GM21515 (cell line): ENCODE measurements around the gene GPR176.
A peak's percentile ranks its signal among the peaks of the same experiment; 100 is the strongest.

Source experiments
- ATAC-seq: cut with Tn5 transposase; IDR thresholded peaks from one replicate; pipeline ENCODE4 v1.9.1; 2021; ENCODE audit not compliant: unreplicated experiment

GPR176 gene

GRCh38 chr15:39786447-39787056 is 133.5 kb downstream of the GPR176 start:
- no peak for ATAC-seq

- ATAC-seq, result no peak
Observed at GRCh38 chr15:39785841-39786240, 134.2 kb downstream of the GPR176 start.

- ATAC-seq, result no peak
Observed at GRCh38 chr15:39785139-39785538, 134.9 kb downstream of the GPR176 start.

GRCh38 chr15:39784638-39785037 is 135.4 kb downstream of the GPR176 start:
- no peak for ATAC-seq

GRCh38 chr15:39784125-39784524 is 135.9 kb downstream of the GPR176 start:
- no peak for ATAC-seq

- ATAC-seq, result no peak
Observed at GRCh38 chr15:39783244-39783820, 136.7 kb downstream of the GPR176 start.

GRCh38 chr15:39782441-39783138 is 137.5 kb downstream of the GPR176 start, which contains the start of gene FSIP1:
Gene FSIP1, minus strand, starts transcription at chr15:39782841. Its CDS starts 6,317 bp downstream, at chr15:39776524.
- ATAC-seq, result peak; percentile 97

GRCh38 chr15:39781967-39782302 is 138.1 kb downstream of the GPR176 start:
- ATAC-seq, result no peak

GRCh38 chr15:39781147-39781966 is 138.7 kb downstream of the GPR176 start:
- no peak for ATAC-seq

GRCh38 chr15:39778021-39778420 is 142.0 kb downstream of the GPR176 start:
- ATAC-seq, result no peak

- no peak for ATAC-seq
Observed at GRCh38 chr15:39777496-39777895, 142.6 kb downstream of the GPR176 start.

- ATAC-seq, result no peak
Observed at GRCh38 chr15:39776068-39776467, 144.0 kb downstream of the GPR176 start.

- ATAC-seq, result no peak
Observed at GRCh38 chr15:39774688-39775267, 145.3 kb downstream of the GPR176 start.

- no peak for ATAC-seq
Observed at GRCh38 chr15:39770748-39771689, 149.0 kb downstream of the GPR176 start.

GRCh38 chr15:39767921-39768320 is 152.1 kb downstream of the GPR176 start:
- no peak for ATAC-seq

- ATAC-seq, result no peak
Observed at GRCh38 chr15:39761006-39761405, 159.1 kb downstream of the GPR176 start.

- no peak for ATAC-seq
Observed at GRCh38 chr15:39756806-39757522, 163.1 kb downstream of the GPR176 start.

GRCh38 chr15:39752991-39753390 is 167.1 kb downstream of the GPR176 start:
- no peak for ATAC-seq

- no peak for ATAC-seq
Observed at GRCh38 chr15:39752246-39752645, 167.8 kb downstream of the GPR176 start.
